GM18870 (cell line): Measurements from ENCODE around the gene SLC26A6.

Experiments
- ATAC-seq: cut with Tn5 transposase; IDR thresholded peaks from one replicate; pipeline ENCODE4 v1.9.1; 2021; ENCODE audit warnings: moderate library complexity; ENCODE audit not compliant: unreplicated experiment

The SLC26A6 gene

GRCh38 chr3:48635222-48636021, at the start of gene SLC26A6:
SLC26A6 (minus strand) TSS chr3:48635461; CDS start chr3:48635393, 68 bp downstream.
- peak; percentile 77 for ATAC-seq

GRCh38 chr3:48684480-48685143, 49.4 kb upstream of the SLC26A6 start:
- ATAC-seq = no peak

- ATAC-seq = no peak
Measured at GRCh38 chr3:48684054-48684349, 48.7 kb upstream of the SLC26A6 start.

GRCh38 chr3:48682786-48683185, 47.5 kb upstream of the SLC26A6 start:
- no peak for ATAC-seq

- ATAC-seq = no peak
Measured at GRCh38 chr3:48681974-48682610, 46.8 kb upstream of the SLC26A6 start.

- no peak for ATAC-seq
Measured at GRCh38 chr3:48681541-48681880, 46.2 kb upstream of the SLC26A6 start.

- no peak for ATAC-seq
Measured at GRCh38 chr3:48680811-48681540, 45.7 kb upstream of the SLC26A6 start.

- no peak for ATAC-seq
Measured at GRCh38 chr3:48679411-48680391, 44.4 kb upstream of the SLC26A6 start.

GRCh38 chr3:48678566-48679380, 43.5 kb upstream of the SLC26A6 start:
- ATAC-seq = no peak

GRCh38 chr3:48678056-48678455, 42.8 kb upstream of the SLC26A6 start:
- ATAC-seq = no peak

GRCh38 chr3:48674505-48674904, 39.2 kb upstream of the SLC26A6 start:
- ATAC-seq = no peak

- no peak for ATAC-seq
Measured at GRCh38 chr3:48672522-48672921, 37.3 kb upstream of the SLC26A6 start.

- ATAC-seq = no peak
Measured at GRCh38 chr3:48664929-48665328, 29.7 kb upstream of the SLC26A6 start.

GRCh38 chr3:48664313-48664644, 29.0 kb upstream of the SLC26A6 start:
- no peak for ATAC-seq

- peak; percentile 87 for ATAC-seq
Measured at GRCh38 chr3:48663489-48664312, 28.4 kb upstream of the SLC26A6 start.

GRCh38 chr3:48662753-48663488, 27.7 kb upstream of the SLC26A6 start, which contains the start of gene CELSR3:
CELSR3 (minus strand) TSS chr3:48662886; CDS start chr3:48662634, 252 bp downstream.
- ATAC-seq = no peak

- no peak for ATAC-seq
Measured at GRCh38 chr3:48662145-48662752, 27.0 kb upstream of the SLC26A6 start.
